ENCODE results near the gene FAM222B.
A peak's percentile ranks its signal among the peaks of the same experiment; 100 is the strongest.

Gene FAM222B

DNA sequence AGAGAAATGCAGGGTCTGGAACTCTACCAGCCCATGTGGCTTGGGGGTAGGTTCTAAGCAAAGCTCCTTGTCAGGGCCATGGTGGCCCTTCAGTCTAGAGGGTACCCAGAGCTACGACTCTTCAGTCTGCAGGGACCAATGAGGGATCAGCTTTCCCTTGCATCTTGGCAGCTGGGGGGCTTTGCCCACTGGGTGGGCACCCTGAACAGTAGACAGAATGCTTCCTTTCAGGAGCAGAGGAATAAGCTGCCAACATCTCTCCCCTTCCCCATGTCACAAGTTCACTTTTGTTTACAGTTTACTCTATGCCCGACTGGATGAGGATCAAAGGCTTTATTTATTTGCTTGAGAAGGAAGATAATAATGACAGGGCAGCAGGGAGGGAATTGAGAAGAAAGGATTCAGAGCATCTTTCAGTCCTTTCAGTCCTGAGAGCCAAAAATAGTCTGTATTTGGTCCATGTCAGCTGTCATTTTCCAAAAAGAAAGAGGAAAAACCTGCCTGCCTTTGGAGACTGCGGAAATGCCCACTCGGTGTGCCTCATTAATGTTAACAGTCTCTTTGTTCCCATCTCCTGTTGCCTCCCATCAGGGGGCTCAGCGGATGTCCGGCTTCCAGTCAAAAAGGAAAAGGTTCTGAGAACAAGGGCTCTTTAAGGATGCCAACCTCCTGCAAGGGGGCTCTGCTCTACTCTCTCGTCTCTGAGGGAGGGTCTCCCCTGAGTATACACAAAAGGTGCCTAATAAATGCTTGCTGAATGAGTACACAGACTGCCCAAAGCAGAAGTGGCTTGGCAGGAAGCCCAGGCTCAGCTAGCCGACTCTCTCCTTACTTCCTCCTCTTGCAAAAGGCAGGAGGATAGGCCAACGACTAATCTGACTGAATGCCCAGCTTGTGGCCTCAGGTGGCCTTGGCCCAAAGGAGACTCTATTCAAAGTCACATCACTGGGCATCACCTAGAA is 81.7 kb downstream of the FAM222B start:
- TF ChIP-seq, protein P1, sequence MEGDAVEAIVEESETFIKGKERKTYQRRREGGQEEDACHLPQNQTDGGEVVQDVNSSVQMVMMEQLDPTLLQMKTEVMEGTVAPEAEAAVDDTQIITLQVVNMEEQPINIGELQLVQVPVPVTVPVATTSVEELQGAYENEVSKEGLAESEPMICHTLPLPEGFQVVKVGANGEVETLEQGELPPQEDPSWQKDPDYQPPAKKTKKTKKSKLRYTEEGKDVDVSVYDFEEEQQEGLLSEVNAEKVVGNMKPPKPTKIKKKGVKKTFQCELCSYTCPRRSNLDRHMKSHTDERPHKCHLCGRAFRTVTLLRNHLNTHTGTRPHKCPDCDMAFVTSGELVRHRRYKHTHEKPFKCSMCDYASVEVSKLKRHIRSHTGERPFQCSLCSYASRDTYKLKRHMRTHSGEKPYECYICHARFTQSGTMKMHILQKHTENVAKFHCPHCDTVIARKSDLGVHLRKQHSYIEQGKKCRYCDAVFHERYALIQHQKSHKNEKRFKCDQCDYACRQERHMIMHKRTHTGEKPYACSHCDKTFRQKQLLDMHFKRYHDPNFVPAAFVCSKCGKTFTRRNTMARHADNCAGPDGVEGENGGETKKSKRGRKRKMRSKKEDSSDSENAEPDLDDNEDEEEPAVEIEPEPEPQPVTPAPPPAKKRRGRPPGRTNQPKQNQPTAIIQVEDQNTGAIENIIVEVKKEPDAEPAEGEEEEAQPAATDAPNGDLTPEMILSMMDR (IDR thresholded peaks at IDR 0.05; ENCODE audit: insufficient read depth, low read depth, low read length, missing control alignments): no peak
- peak; percentile 70 for DNase-seq (ENCODE audit: low read depth)

GRCh38 chr17:28759256-28759865 is 83.2 kb downstream of the FAM222B start:
- H3K4me3 ChIP-seq (ENCODE audit: low read length): no peak overlapping the region
- TF ChIP-seq, protein P1 (IDR thresholded peaks at IDR 0.05; ENCODE audit: insufficient read depth, low read depth, low read length, missing control alignments): no peak
- no peak for DNase-seq (ENCODE audit: low read depth)

More for the DNA sequence above, 81.7 kb downstream of the FAM222B start:
- no peak overlapping the region for H3K4me3 ChIP-seq (ENCODE audit: low read length)

DNA sequence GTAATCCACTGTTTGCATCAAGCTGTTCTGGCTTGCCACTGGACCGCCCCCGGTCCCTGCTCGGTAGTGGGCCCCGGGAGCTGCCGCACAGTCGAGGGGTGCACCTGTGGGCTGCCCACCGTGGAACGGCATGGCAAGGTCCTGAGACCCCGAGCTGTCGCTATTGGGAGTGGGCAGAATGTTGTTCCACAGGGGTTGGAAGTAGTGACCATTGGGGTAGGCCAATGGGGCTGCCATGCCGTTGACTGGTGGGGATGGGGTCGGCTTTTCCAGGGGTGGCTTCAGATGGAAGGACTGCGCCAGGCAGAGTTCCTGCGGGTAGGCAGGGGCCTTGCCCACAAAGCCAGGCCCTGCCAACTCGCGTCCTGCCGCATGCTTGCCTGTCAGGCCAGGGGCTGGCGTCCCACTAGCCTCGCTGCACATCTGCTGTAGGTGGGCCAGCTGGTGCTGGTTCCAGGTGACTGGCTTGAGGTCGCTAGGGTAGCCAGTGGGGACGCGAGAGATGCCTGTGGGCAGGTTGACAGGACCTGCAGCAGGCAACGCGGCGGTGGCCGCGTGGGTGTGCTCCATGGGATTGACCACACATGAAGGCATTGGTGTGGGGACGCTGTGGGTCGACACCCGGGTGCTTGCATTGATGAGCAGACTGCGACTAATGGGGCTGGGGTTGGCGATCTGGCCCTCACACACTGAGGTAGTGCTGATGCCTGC is 84.0 kb downstream of the FAM222B start:
- DNase-seq (ENCODE audit: low read depth): no peak
- TF ChIP-seq, protein P1 (IDR thresholded peaks at IDR 0.05; ENCODE audit: insufficient read depth, low read depth, low read length, missing control alignments): no peak

DNA sequence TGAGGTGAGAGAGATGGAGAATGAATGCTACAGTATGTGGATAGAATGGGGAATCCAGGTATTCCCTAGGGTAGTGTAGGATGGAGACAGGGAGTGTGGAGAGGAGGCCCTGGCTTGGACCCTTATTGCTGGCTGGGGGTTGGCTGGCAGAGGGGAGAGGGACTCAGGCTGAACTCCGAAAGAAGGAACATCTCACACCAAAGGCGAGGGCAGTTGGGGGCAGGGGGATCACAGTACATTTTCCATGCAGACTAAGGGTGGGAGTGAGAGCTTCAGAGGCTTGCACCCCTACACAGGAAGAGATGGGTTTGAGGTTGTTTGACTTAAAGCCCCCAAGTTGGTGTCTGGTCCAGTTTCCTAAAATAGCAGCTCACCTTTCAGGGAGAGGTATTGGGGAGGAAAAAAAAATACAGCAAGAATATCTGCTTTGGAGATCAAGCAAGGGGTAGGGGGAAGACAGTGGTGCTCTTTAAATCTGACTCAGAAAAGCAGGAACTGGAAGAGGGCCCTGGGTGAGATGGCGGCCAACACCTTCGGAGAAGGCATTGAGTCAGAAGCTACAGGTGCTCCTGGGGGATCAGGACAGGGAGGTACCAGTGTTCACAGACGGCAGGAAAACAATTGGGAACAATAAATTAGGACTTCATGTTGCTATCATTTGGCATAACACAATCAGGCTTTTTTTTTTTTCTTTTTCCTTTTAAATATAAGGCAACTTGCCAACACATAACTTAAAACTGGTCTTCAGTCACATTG is 86.4 kb downstream of the FAM222B start:
- TF ChIP-seq, protein P1 (IDR thresholded peaks at IDR 0.05; ENCODE audit: insufficient read depth, low read depth, low read length, missing control alignments): no peak
- no peak overlapping the region for H3K4me3 ChIP-seq (ENCODE audit: low read length)

More for the DNA sequence above, 84.0 kb downstream of the FAM222B start:
- H3K4me3 ChIP-seq (ENCODE audit: low read length): no peak overlapping the region

GRCh38 chr17:28755486-28755885 is 87.1 kb downstream of the FAM222B start:
- no peak overlapping the region for H3K4me3 ChIP-seq (ENCODE audit: low read length)
- TF ChIP-seq, protein P1 (IDR thresholded peaks at IDR 0.05; ENCODE audit: insufficient read depth, low read depth, low read length, missing control alignments): no peak
- no peak for DNase-seq (ENCODE audit: low read depth)

More for the DNA sequence above, 86.4 kb downstream of the FAM222B start:
- DNase-seq (ENCODE audit: low read depth): no peak

Measured in epithelial cell of esophagus (primary cell).